ENCODE results near the gene ADI1.

- TF ChIP-seq REST (IDR thresholded peaks at IDR 0.05; ENCODE audit: insufficient replicate concordance, low read depth) (no peak), CTCF (IDR thresholded peaks at IDR 0.05; ENCODE audit: insufficient read depth, low read length) (no peak), POLR2AphosphoS5 (IDR thresholded peaks at IDR 0.05; ENCODE audit: low read depth) (no peak), GABPA (IDR thresholded peaks at IDR 0.05; ENCODE audit: low read depth) (no peak), SPI1 (IDR thresholded peaks at IDR 0.05; ENCODE audit: borderline replicate concordance, low read depth) (no peak)
These were observed 14.5 kb upstream of the ADI1 start for GRCh38 chr2:3533836-3534235.

Data from HL-60 (cell line).